Fibroblast of upper back skin (primary cell): ENCODE data around the gene PSME3IP1.
A peak's percentile ranks its signal among the peaks of the same experiment; 100 is the strongest.
"Not testable (repeated sequence)": the region's sequence is repeated elsewhere in the genome, so short reads cannot be mapped to it uniquely, and the experiment has no call there.

Source experiments
- DNase-seq: peaks from one replicate; pipeline ENCODE4 v3.0.0-alpha.2; 2013

The PSME3IP1 gene, protein sequence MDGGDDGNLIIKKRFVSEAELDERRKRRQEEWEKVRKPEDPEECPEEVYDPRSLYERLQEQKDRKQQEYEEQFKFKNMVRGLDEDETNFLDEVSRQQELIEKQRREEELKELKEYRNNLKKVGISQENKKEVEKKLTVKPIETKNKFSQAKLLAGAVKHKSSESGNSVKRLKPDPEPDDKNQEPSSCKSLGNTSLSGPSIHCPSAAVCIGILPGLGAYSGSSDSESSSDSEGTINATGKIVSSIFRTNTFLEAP

DNA sequence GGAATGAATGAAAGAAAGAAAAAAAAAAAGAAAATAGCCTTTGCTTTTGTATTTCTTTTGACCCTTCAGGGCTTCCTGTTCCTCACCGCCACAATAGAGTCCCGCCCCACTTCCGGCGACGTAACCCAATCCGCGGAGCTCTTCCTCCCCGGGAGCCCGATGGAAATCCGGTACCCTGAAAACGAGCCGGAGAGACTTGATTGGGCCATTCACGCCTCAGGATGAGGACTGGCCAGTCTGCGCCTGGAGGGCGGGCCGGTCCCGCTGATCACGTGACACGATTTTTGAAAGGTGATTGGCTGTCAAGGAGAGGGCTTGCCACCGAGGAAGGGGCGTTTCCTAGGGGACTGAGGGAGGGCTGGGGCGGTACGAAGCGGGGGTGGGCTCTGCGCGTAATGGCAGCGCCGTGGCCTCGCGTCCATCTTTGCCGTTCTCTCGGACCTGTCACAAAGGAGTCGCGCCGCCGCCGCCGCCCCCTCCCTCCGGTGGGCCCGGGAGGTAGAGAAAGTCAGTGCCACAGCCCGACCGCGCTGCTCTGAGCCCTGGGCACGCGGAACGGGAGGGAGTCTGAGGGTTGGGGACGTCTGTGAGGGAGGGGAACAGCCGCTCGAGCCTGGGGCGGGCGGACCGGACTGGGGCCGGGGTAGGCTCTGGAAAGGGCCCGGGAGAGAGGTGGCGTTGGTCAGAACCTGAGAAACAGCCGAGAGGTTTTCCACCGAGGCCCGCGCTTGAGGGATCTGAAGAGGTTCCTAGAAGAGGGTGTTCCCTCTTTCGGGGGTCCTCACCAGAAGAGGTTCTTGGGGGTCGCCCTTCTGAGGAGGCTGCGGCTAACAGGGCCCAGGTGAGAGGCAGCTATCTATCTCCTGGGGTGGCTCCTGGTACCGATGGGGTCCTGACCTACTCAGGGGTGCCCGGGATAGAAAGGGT is at the start of gene PSME3IP1, which contains the start of gene RSPRY1:
TSS of gene PSME3IP1 (minus strand) at position 95 of the 927 bp plus-strand sequence. CDS start 12,185 bp downstream, outside the sequence.
TSS of gene RSPRY1 (plus strand) at position 385 of the 927 bp plus-strand sequence. CDS start 18,330 bp downstream, outside the sequence.
- DNase-seq: peak; percentile 100

DNA sequence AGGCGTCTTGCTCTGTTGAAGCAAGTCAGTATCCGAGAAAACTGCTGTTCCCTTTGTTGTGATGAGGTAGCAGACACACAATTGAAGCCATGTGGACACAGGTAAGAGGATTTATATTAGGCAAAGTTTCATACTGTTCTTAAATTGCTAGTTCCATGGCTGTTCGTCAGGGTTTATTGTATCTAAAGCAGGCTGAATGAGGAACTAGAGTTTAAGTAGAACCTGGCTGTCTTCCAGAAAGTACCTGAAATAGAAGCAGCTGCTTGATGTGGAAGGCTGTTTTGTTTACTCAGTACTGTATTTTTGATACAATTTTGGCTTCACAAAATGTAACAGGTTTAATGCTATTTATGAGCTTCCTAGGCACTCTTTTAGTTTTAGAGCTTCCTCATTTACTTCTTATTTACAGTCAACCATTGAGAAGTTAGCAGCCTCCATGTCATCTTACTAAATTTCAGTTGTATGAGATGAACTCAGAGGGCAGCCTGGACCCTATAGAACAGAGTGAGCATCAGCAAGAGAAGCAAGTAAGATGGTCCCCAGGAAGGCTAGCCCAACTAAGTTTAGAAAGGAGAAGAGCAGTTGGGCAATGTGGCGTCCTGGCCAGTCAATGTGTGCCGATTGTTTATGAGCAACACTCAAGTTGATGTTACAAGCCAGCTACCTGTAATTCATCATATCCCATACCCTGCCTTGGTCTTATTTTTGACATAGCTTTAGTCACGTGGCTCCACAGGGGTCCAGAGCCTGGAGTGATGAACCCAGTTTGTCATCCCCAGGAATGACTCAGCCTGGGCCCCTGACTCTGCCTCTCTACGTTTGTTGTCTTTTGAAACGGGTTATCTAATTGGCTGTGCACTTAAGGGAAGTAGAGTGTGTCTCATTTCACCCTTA is 49.5 kb upstream of the PSME3IP1 start:
- DNase-seq: peak; percentile 79

GRCh38 chr16:57234707-57235092 is 48.9 kb upstream of the PSME3IP1 start:
- DNase-seq: no peak

DNA sequence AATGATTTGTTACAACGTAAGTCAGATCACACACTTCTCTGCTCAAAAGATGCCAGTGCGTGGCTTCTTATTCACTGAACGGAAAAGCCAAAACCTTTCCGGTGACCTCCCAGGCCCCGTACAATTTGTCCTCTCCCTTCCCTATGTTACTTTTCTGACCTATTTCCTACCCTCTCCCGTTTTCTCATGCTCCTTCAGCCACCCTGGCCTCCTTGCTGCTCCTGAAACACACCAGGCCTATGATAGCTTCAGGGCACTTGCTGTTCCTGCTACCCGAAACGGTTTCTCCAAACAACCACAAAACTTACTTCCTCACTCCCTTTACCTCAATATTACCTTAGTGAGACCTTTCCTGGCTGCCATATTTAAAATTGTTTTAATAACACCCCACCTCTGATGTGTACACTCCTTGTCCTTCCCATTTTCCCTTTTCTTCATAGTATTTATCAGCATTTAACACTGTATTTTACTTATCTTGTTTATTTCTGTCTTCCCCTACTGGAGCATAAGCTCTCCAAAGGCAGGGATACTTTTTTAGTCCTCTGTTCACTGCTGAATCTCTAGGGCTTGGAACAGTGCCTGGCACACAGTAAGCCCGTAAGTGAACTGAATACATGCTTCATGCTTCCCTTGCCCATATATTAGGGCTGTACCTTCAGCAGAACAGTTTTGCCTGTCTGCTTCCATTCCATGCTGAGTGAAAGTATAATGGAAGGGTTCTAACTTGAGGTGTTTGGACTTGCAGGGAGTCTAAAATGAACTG is 48.3 kb upstream of the PSME3IP1 start:
- DNase-seq: no peak

DNA sequence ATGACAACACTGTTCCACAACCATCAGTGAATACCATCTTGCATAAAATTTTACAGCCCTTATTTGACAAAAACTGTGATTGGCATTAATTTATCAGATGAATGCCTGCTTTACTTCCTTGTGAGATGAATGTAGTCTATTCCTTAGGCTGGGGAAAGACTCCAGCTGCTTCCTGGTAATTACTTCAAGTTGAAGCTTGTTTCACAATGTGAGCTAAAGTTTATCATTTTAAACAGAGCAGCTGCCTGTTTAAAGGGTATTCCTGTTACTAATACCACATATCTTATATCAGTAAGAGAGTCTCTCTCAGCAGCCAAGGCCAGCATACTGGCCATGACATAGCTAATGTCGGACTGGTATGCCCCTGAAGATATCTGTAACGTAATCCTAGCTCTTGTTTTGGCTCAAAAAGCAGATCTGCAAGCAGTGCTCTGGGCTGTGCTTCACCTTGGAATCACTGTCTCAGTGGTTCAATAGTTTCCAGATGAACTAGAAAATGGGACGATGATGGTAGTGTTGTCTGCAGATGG is 46.0 kb upstream of the PSME3IP1 start:
- DNase-seq: no peak

GRCh38 chr16:57229079-57229478 is 43.2 kb upstream of the PSME3IP1 start:
- DNase-seq: no peak

GRCh38 chr16:57226701-57227621 is 41.1 kb upstream of the PSME3IP1 start:
- DNase-seq: peak; percentile 13

DNA sequence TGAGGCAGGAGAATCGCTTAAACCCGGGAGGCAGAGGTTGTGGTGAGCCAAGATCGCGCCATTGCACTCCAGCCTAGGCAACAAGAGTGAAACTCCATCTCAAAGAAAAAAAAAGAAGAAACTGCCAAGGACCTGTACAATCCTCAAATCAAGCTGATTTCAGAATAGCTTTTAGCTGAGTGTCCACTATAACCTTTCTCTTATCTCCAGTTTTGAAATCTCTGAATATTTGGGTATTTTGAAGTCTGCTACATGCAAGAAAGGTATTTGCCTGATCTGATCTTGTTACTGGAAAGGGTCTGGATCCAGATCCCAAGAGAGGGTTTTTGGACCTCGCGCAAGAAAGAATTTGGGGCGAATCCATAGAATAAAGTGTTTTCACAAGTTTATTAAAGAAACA is 40.1 kb upstream of the PSME3IP1 start:
- no peak for DNase-seq

GRCh38 chr16:57224651-57225335 is 39.0 kb upstream of the PSME3IP1 start:
- DNase-seq: no peak

GRCh38 chr16:57223057-57223456 is 37.2 kb upstream of the PSME3IP1 start:
- no peak for DNase-seq

- no peak for DNase-seq
Observed at GRCh38 chr16:57216968-57217367, 31.1 kb upstream of the PSME3IP1 start.

GRCh38 chr16:57213462-57213861 is 27.6 kb upstream of the PSME3IP1 start:
- DNase-seq: no peak

DNA sequence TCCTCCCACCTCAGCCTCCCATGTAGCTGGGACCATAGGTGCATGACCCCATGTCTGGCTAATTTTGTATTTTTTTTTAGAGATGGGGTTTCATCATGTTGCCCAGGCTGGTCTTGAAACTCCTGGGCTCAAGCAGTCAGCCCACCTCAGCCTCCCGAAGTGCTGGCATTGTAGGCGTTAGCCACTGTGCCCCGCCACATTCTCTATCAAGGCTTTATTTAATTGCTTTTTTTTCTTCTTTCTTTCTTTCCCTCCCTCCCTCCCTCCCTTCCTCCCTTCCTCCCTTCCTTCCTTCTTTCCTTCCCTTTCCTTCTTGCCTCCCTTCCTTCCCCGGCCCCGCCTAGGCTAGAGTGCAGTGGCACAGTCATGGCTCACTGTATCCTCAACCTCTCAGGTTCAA is 23.9 kb upstream of the PSME3IP1 start:
- no peak for DNase-seq

- DNase-seq: no peak
Observed at GRCh38 chr16:57208926-57209325, 23.1 kb upstream of the PSME3IP1 start.

GRCh38 chr16:57204675-57205074 is 18.8 kb upstream of the PSME3IP1 start:
- no peak for DNase-seq

DNA sequence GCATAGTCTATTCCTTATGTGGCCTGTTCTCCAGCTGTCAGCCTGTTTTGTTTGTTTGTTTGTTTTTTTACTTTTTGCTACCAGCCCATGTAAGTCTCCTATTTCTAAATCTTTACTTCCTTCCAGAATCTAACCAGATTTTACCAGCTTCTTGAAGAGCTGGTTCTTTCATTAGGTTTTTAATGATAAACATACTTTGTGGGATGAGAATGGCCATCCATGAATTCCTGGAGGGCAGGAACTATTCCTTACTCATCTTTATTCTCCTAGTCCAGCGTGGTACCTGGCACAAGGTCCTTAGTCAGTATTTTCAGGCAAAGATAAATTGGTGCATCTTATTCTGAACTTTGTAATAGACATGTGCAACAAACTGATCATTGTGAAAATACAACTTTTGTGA is 17.6 kb upstream of the PSME3IP1 start:
- DNase-seq: peak; percentile 31

DNA sequence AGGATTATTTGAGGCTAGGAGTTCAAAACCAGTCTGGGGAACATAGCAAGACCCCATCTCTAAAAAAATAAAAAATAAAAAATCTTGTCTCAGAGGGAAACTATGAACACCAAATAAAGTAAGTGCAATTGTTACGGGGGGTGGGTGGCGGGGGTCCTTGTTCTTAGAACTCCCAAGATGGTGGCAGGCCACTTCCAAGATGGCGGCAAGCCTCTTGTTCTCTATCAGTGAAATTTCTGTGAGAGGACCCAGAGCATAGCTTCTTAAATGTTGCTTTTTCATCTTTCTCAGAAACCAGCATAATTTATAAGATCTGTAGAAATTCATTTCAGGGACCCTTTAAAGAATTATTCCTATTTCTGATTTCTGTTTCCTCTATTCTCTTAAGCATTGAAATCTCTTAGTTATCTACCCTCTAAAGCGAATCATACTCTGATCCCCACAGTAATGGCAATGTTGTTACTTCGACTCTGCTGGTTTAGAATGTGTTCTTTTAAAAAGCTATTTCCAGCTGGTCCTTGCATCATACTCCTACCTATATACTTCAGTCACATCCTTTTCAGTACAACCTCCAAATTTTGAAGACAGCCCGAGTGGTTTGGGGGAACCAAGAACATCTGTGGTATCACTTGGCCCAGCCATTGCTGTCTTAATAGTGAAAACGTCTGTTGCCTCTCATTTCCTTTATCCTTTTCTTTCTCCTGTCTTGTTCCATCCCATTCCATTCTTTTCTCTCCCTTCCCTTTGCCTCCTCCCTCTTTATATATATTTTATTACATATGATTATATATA is 16.5 kb upstream of the PSME3IP1 start:
- no peak for DNase-seq

- DNase-seq: not testable (repeated sequence)
Observed at GRCh38 chr16:57200926-57201325, 15.1 kb upstream of the PSME3IP1 start.

GRCh38 chr16:57200321-57200720 is 14.5 kb upstream of the PSME3IP1 start:
- not testable (repeated sequence) for DNase-seq
